Measurements from ENCODE around the gene AMN1.
"Not testable (repeated sequence)": the region's sequence is repeated elsewhere in the genome, so short reads cannot be mapped to it uniquely, and the experiment has no call there.

DNA sequence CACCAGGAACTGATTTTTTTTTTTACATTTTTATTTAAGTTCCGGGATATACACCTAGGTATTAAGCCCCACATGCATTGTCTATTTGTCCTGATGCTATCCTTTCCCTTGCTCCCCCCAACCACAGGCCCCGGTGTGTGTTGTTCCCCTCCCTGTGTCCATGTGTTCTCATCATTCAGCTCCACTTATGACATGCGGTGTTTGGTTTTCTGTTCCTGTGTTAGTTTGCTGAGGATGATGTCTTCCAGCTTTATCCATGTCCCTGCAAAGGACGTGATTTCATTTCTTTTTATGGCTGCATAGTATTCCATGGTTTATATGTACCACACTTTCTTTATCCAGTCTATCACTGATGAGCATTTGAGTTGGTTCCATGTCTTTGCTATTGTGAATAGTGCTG is 11.8 kb downstream of the AMN1 start:
- TF ChIP-seq SMAD4 (CRISPR knock-in tag; IDR thresholded peaks at IDR 0.05); SP1 (CRISPR knock-in tag; conservative IDR thresholded peaks at IDR 0.05): not testable (repeated sequence)
- TF ChIP-seq, protein P1, sequence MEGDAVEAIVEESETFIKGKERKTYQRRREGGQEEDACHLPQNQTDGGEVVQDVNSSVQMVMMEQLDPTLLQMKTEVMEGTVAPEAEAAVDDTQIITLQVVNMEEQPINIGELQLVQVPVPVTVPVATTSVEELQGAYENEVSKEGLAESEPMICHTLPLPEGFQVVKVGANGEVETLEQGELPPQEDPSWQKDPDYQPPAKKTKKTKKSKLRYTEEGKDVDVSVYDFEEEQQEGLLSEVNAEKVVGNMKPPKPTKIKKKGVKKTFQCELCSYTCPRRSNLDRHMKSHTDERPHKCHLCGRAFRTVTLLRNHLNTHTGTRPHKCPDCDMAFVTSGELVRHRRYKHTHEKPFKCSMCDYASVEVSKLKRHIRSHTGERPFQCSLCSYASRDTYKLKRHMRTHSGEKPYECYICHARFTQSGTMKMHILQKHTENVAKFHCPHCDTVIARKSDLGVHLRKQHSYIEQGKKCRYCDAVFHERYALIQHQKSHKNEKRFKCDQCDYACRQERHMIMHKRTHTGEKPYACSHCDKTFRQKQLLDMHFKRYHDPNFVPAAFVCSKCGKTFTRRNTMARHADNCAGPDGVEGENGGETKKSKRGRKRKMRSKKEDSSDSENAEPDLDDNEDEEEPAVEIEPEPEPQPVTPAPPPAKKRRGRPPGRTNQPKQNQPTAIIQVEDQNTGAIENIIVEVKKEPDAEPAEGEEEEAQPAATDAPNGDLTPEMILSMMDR (IDR thresholded peaks at IDR 0.05) = not testable (repeated sequence)
